A549 (cell line): ENCODE data around the gene ADAM12.

ENCODE experiments used
- EHMT2 ChIP-seq: fragments of 200-600 bp; sonication (generic); IDR thresholded peaks from 2 replicates; pipeline ENCODE4 v1.6.1; 2016; ENCODE audit warnings: antibody characterized with exemption, low read depth, mild to moderate bottlenecking, moderate library complexity
- JUNB ChIP-seq: fragments of >200 bp; sonication (Bioruptor Twin); formaldehyde crosslinking; IDR thresholded peaks from 2 replicates; pipeline ENCODE4 v1.6.1; 2016
- PBX3 ChIP-seq: IDR thresholded peaks from 2 replicates; pipeline ENCODE4 v1.6.1; 2012
- ZFP36 ChIP-seq: fragments of 450-650 bp; IDR thresholded peaks from 2 replicates; pipeline ENCODE4 v1.6.1; 2014; ENCODE audit warnings: borderline replicate concordance; ENCODE audit not compliant: partially characterized antibody

- no peak for TF ChIP-seq ZFP36
- TF ChIP-seq JUNB = no peak
- TF ChIP-seq EHMT2 = no peak
- no peak for TF ChIP-seq PBX3
These were observed 371.4 kb downstream of the ADAM12 start for GRCh38 chr10:126016882-126017281.
